ENCODE measurements around the gene CCSAP. TPM values are rescaled to one million over a fixed set of nuclear protein-coding genes. Genes with fewer than 3 reads are reported as not detected.

CCSAP gene
- total RNA-seq, 4 donors from 2014 or later, result 5.1 to 6.7 (median 6.2) TPM

DNA sequence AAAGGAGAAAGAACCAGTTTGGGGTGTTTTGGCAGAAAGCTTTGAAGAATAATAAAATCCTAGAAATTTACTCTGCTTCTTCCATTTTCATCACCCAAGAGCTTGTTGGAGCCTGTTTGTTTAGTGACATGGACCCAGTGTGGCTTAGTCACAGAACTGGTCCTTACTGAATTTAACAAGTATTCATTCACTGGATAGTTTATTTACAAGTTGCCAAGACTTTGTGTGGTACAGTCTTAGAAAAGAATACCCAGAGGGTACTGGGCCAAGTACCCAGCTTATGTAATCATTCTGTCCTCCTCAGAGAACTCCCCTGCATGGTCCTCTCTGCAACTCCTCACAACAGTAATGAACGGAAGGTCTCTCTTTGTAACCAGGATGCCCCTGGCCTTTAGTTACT lies 55.6 kb downstream of the CCSAP start:
- H3K9me3 ChIP-seq, result no peaks in the 10 kb centered on the region
- no peaks in the 10 kb centered on the region for H3K27me3 ChIP-seq
- peaks cover 3 to 51% (median 13%) of the 10 kb centered on the region in 3 donors for H3K4me1 ChIP-seq
- H3K36me3 ChIP-seq, result peaks cover 0 to 33% of the 10 kb centered on the region in 2 donors
- TF ChIP-seq POLR2A (IDR thresholded peaks at IDR 0.05) (no peak), EP300 (IDR thresholded peaks at IDR 0.05) (no peak)
- no peak overlapping the region for H3K27ac ChIP-seq
- no peak for ATAC-seq
- 67% methylated on average over 1 of the region's 1 CpG for WGBS, 2 donors (ENCODE audit: low coverage in 1 of 2)
- H3K4me3 ChIP-seq, result no peak overlapping the region

DNA sequence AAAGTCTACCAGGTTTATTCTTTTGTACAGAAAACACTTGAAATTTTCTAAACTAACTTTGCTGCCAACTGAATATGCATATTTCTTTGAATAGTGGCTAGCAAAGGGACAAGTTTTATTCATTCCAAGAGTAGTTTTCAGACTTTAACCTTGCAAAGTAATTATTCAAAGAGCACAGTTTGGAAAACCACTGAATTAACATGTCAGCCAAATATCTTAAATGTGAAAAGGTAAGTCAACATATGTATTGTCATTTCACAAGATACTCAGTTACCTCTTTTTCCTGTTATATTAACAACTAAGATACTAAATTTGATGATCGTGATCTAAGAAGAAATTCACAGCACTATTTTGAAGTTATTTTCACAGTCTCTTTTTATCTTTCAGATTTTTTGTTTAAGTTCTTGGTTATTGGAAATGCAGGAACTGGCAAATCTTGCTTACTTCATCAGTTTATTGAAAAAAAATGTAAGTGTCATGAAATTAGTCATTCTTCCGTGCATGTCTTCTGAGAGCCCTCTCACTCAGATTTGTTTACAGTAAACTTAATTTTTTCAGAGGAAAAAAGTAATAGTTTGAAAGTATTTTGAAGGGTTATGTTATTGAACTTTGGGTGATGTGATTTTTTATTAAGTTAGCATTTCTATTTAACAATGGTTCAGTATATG lies 56.6 kb downstream of the CCSAP start:
- Histone ChIP-seq H3K27me3 (no peaks in the 10 kb centered on the region), H3K36me3 (peaks cover 0 to 27% of the 10 kb centered on the region in 2 donors), H3K4me3 (no peak overlapping the region), H3K9me3 (no peaks in the 10 kb centered on the region), H3K4me1 (peaks cover 3 to 61% (median 13%) of the 10 kb centered on the region in 3 donors), H3K27ac (no peak overlapping the region)
- ATAC-seq, result no peak
- 78 to 94% methylated on average over 2 of the region's 2 CpGs for WGBS, 2 donors (ENCODE audit: low coverage in 1 of 2)
- TF ChIP-seq, protein P1, sequence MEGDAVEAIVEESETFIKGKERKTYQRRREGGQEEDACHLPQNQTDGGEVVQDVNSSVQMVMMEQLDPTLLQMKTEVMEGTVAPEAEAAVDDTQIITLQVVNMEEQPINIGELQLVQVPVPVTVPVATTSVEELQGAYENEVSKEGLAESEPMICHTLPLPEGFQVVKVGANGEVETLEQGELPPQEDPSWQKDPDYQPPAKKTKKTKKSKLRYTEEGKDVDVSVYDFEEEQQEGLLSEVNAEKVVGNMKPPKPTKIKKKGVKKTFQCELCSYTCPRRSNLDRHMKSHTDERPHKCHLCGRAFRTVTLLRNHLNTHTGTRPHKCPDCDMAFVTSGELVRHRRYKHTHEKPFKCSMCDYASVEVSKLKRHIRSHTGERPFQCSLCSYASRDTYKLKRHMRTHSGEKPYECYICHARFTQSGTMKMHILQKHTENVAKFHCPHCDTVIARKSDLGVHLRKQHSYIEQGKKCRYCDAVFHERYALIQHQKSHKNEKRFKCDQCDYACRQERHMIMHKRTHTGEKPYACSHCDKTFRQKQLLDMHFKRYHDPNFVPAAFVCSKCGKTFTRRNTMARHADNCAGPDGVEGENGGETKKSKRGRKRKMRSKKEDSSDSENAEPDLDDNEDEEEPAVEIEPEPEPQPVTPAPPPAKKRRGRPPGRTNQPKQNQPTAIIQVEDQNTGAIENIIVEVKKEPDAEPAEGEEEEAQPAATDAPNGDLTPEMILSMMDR (IDR thresholded peaks at IDR 0.05), result no peak
- no peak for TF ChIP-seq EP300 (IDR thresholded peaks at IDR 0.05)
- no peak for TF ChIP-seq POLR2A (IDR thresholded peaks at IDR 0.05)
- TF ChIP-seq POLR2AphosphoS5 (IDR thresholded peaks at IDR 0.05), result no peak

DNA sequence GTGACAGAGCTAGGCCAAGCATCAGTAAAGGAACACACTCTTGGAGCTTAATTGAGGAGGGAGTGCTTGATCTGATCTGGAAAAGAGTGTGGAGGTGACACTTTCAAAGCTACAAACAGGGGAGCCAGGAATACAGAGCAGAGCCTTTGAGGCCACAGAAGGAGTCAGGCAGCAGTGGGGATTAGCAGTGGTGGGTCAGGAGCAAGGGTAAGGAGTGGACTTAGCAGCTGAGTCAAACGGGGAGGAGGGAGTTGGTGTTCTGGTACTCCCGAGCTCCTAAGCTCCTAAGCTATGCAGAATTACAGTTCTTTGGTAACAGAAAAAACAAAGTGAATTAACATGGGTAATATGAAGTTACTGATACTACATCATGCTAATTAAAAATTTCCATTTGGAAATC lies 57.4 kb downstream of the CCSAP start:
- no peak overlapping the region for H3K27ac ChIP-seq
- H3K4me3 ChIP-seq, result no peak overlapping the region
- WGBS, 2 donors (ENCODE audit: low coverage in 1 of 2), result 60 to 85% methylated on average over 2 of the region's 2 CpGs
- H3K27me3 ChIP-seq, result no peaks in the 10 kb centered on the region
- no peaks in the 10 kb centered on the region for H3K9me3 ChIP-seq
- peaks cover 0 to 19% of the 10 kb centered on the region in 2 donors for H3K36me3 ChIP-seq
- H3K4me1 ChIP-seq, result peaks cover 3 to 69% (median 19%) of the 10 kb centered on the region in 3 donors
- no peak for ATAC-seq
- TF ChIP-seq, protein P1 (IDR thresholded peaks at IDR 0.05), result no peak
- TF ChIP-seq EP300 (IDR thresholded peaks at IDR 0.05), result no peak
- TF ChIP-seq POLR2A (IDR thresholded peaks at IDR 0.05), result no peak
- TF ChIP-seq POLR2AphosphoS5 (IDR thresholded peaks at IDR 0.05), result no peak

- TF ChIP-seq EP300 (IDR thresholded peaks at IDR 0.05), result no peak
- no peak for TF ChIP-seq POLR2A (IDR thresholded peaks at IDR 0.05)
- no peak for TF ChIP-seq POLR2AphosphoS5 (IDR thresholded peaks at IDR 0.05)
- TF ChIP-seq, protein P1 (IDR thresholded peaks at IDR 0.05), result no peak
- Histone ChIP-seq H3K4me3 (no peak overlapping the region), H3K27me3 (no peaks in the 10 kb centered on the region), H3K9me3 (no peaks in the 10 kb centered on the region), H3K27ac (no peak overlapping the region), H3K4me1 (peaks cover 3 to 74% (median 25%) of the 10 kb centered on the region in 3 donors), H3K36me3 (peaks cover 0 to 13% of the 10 kb centered on the region in 2 donors)
- 94% methylated on average over 3 of the region's 3 CpGs; no CpG with 5 or more reads in 1 of the 2 donors for WGBS, 2 donors (ENCODE audit: low coverage in 1 of 2)
- ATAC-seq, result no peak
These were observed 58.0 kb downstream of the CCSAP start for GRCh38 chr1:229284887-229285286.

GRCh38 chr1:229283183-229283611 lies 59.6 kb downstream of the CCSAP start:
- no peaks in the 10 kb centered on the region for H3K27me3 ChIP-seq
- H3K4me3 ChIP-seq, result no peak overlapping the region
- no peaks in the 10 kb centered on the region for H3K9me3 ChIP-seq
- 88% methylated on average over 2 of the region's 3 CpGs; no CpG with 5 or more reads in 1 of the 2 donors for WGBS, 2 donors (ENCODE audit: low coverage in 1 of 2)
- H3K36me3 ChIP-seq, result no peaks in the 10 kb centered on the region
- ATAC-seq, result no peak
- no peak overlapping the region for H3K27ac ChIP-seq
- no peak for TF ChIP-seq EP300 (IDR thresholded peaks at IDR 0.05)
- TF ChIP-seq POLR2AphosphoS5 (IDR thresholded peaks at IDR 0.05), result no peak
- TF ChIP-seq, protein P1 (IDR thresholded peaks at IDR 0.05), result no peak
- no peak for TF ChIP-seq POLR2A (IDR thresholded peaks at IDR 0.05)
- H3K4me1 ChIP-seq, result peaks cover 7 to 90% (median 36%) of the 10 kb centered on the region in 3 donors
